Iris pigment epithelial cell (primary cell): Measurements from ENCODE around the gene PPP1R12B.
A peak's percentile ranks its signal among the peaks of the same experiment; 100 is the strongest.
"Not testable (repeated sequence)": the region's sequence is repeated elsewhere in the genome, so short reads cannot be mapped to it uniquely, and the experiment has no call there.

Experiments used
- DNase-seq: peaks from one replicate; pipeline ENCODE4 v3.0.0-alpha.2; 2011; ENCODE audit warnings: low read depth

Gene PPP1R12B

GRCh38 chr1:202439308-202439707 is 90.8 kb downstream of the PPP1R12B start:
- no peak for DNase-seq

GRCh38 chr1:202448140-202448539 is 99.6 kb downstream of the PPP1R12B start:
- DNase-seq: not testable (repeated sequence)

GRCh38 chr1:202451641-202452040 is 103.1 kb downstream of the PPP1R12B start:
- not testable (repeated sequence) for DNase-seq

- no peak for DNase-seq
These were observed 104.0 kb downstream of the PPP1R12B start for GRCh38 chr1:202452508-202452907.

- DNase-seq: peak; percentile 68
These were observed 108.1 kb downstream of the PPP1R12B start for GRCh38 chr1:202456372-202457169.

GRCh38 chr1:202458651-202459050 is 110.2 kb downstream of the PPP1R12B start:
- not testable (repeated sequence) for DNase-seq

GRCh38 chr1:202459470-202460142 is 111.1 kb downstream of the PPP1R12B start:
- DNase-seq: not testable (repeated sequence)

GRCh38 chr1:202460143-202460495 is 111.6 kb downstream of the PPP1R12B start:
- DNase-seq: peak; percentile 72

- no peak for DNase-seq
These were observed 114.0 kb downstream of the PPP1R12B start for GRCh38 chr1:202462342-202463076.

- DNase-seq: peak; percentile 41
These were observed 115.7 kb downstream of the PPP1R12B start for GRCh38 chr1:202464153-202464742.

GRCh38 chr1:202465644-202466270 is 117.3 kb downstream of the PPP1R12B start:
- DNase-seq: not testable (repeated sequence)

- DNase-seq: not testable (repeated sequence)
These were observed 117.8 kb downstream of the PPP1R12B start for GRCh38 chr1:202466339-202466738.

GRCh38 chr1:202467381-202467780 is 118.9 kb downstream of the PPP1R12B start:
- DNase-seq: not testable (repeated sequence)

- DNase-seq: not testable (repeated sequence)
These were observed 120.2 kb downstream of the PPP1R12B start for GRCh38 chr1:202468695-202469094.

GRCh38 chr1:202469123-202469522 is 120.6 kb downstream of the PPP1R12B start:
- DNase-seq: not testable (repeated sequence)

- no peak for DNase-seq
These were observed 122.7 kb downstream of the PPP1R12B start for GRCh38 chr1:202471246-202471645.

GRCh38 chr1:202472347-202473124 is 124.0 kb downstream of the PPP1R12B start:
- not testable (repeated sequence) for DNase-seq

- not testable (repeated sequence) for DNase-seq
These were observed 125.0 kb downstream of the PPP1R12B start for GRCh38 chr1:202473266-202474045.

GRCh38 chr1:202479661-202480060 is 131.2 kb downstream of the PPP1R12B start:
- peak; percentile 21 for DNase-seq

GRCh38 chr1:202480640-202481039 is 132.1 kb downstream of the PPP1R12B start:
- peak; percentile 43 for DNase-seq
